DOHH2 (cell line): Measurements from ENCODE around the gene C1orf159.
A peak's percentile ranks its signal among the peaks of the same experiment; 100 is the strongest.

Source experiments
- H3F3A ChIP-seq: fragments of 200-600 bp; sonication (generic), shearing (Covaris generic); 2 replicates; pipeline ENCODE4 v1.6.0; 2016; ENCODE audit warnings: antibody characterized with exemption, mild to moderate bottlenecking; ENCODE audit not compliant: control insufficient read depth, insufficient read depth
- H3K27ac ChIP-seq: fragments of 200-600 bp; sonication (generic); 2 replicates; pipeline ENCODE4 v1.5.1; 2014; ENCODE audit warnings: low read depth, mild to moderate bottlenecking, low read length, moderate library complexity
- H3K27me3 ChIP-seq: fragments of 200-600 bp; sonication (generic); 2 replicates; pipeline ENCODE4 v1.6.1; 2014; ENCODE audit warnings: mild to moderate bottlenecking, low read length, mixed read lengths; ENCODE audit not compliant: control insufficient read depth
- H3K36me3 ChIP-seq: fragments of 200-600 bp; sonication (generic); 2 replicates; pipeline ENCODE4 v1.6.1; 2014; ENCODE audit warnings: mild to moderate bottlenecking, low read length, moderate library complexity, mixed read lengths; ENCODE audit not compliant: control insufficient read depth
- H3K4me1 ChIP-seq: fragments of 200-600 bp; sonication (generic); 2 replicates; pipeline ENCODE4 v1.6.1; 2014; ENCODE audit warnings: mild to moderate bottlenecking, low read length, mixed read lengths; ENCODE audit not compliant: control insufficient read depth
- H3K4me2 ChIP-seq: fragments of 200-600 bp; sonication (generic); 2 replicates; pipeline ENCODE4 v1.6.0; 2014; ENCODE audit warnings: mild to moderate bottlenecking, low read length, moderate library complexity
- H3K4me3 ChIP-seq: fragments of 200-600 bp; sonication (generic); 2 replicates; pipeline ENCODE4 v1.5.1; 2014; ENCODE audit warnings: mild to moderate bottlenecking, low read length, mixed read lengths
- H3K79me2 ChIP-seq: fragments of 200-600 bp; sonication (generic); 2 replicates; pipeline ENCODE4 v1.6.1; 2014; ENCODE audit warnings: mild to moderate bottlenecking, low read length, mixed read lengths; ENCODE audit not compliant: control insufficient read depth
- H3K9me2 ChIP-seq: fragments of 200-600 bp; sonication (generic); replicated peaks from 2 replicates; pipeline ENCODE4 v1.6.1; 2014; ENCODE audit warnings: mild to moderate bottlenecking, low read length, mixed read lengths; ENCODE audit not compliant: control insufficient read depth
- H3K9me3 ChIP-seq: fragments of 200-600 bp; sonication (generic); 2 replicates; pipeline ENCODE4 v1.6.1; 2014; ENCODE audit warnings: antibody characterized with exemption, low read length, mixed read lengths; ENCODE audit not compliant: control insufficient read depth, insufficient read depth
- H4K20me1 ChIP-seq: fragments of 200-600 bp; sonication (generic); 2 replicates; pipeline ENCODE4 v1.6.0; 2014; ENCODE audit warnings: low read depth, mild to moderate bottlenecking, antibody characterized with exemption, low read length, moderate library complexity; ENCODE audit not compliant: control insufficient read depth, insufficient read depth
- EZH2phosphoT487 ChIP-seq: fragments of 200-600 bp; sonication (generic); IDR thresholded peaks from 2 replicates; pipeline ENCODE4 v1.6.1; 2017; ENCODE audit warnings: borderline replicate concordance, mild to moderate bottlenecking, antibody characterized with exemption, low read length, moderate library complexity, mixed read lengths
- TF ChIP-seq, protein P1 (sequence below): fragments of 200-600 bp; sonication (generic); IDR thresholded peaks from one replicate; pipeline ENCODE4 v1.5.1; 2014; ENCODE audit warnings: antibody characterized with exemption, mild to moderate bottlenecking, low read depth, low read length; ENCODE audit not compliant: poor library complexity, severe bottlenecking

Gene C1orf159

DNA sequence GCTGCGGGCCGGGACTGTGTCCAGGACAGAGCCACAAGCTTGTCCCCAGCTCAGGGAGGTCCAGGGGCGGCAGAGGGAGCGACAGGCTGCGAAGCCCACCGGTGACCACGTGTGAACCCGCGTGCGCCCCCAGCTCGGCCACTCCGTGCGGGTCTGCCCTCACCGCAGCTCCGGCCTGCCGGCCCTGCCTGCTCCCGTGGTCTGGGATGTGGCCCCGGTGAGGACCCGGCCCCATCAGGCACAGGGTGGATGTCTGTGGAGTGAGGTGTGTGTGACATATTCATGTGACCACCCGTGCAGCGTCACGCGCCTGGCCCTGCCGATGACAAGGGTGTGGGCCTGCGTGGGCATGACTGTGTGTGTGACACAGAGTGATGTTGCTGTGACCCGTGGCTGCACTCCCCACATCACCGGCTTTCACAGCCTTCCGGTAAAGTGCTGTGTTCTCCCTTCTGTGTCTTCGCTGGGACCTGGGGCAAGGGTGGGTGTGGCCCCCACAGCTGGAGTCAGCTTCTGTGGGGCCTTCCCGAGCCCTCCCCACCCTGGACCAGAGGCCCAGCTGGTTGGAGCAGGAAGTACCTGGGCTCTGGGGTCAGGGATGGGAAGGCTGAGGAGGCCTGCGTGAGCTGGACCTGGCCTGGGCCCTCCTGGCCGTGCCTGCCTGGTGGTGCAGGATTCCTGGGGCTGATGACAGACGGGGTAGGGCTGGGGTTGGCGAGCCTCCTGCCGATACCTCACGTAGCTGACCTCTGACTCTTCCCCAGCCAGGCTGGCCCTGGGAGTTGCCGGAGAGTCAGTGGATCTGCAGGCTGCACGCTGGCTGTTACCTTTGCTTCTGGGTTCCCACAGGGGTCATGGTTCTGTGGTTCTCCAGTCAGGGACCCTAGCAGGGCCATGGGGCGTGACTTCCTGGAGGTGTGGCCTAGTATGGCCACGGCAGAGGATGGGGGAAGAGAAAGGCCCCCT lies 45.9 kb downstream of the C1orf159 start:
- Histone ChIP-seq H3K4me2 (peak overlapping the region; percentile 84), H3K79me2 (no peaks in the 10 kb centered on the region), H3K27ac (no peak overlapping the region), H4K20me1 (peaks cover 3% of the 10 kb centered on the region; the same call in 1 of the 2 replicates), H3K9me3 (no peaks in the 10 kb centered on the region), H3K27me3 (peaks cover 14% of the 10 kb centered on the region), H3K9me2 (no peaks in the 10 kb centered on the region), H3F3A (no peaks in the 10 kb centered on the region), H3K4me3 (peak overlapping the region; percentile 90), H3K36me3 (no peaks in the 10 kb centered on the region), H3K4me1 (peaks cover 30% of the 10 kb centered on the region)
- TF ChIP-seq EZH2phosphoT487, result no peak
- TF ChIP-seq, protein P1, sequence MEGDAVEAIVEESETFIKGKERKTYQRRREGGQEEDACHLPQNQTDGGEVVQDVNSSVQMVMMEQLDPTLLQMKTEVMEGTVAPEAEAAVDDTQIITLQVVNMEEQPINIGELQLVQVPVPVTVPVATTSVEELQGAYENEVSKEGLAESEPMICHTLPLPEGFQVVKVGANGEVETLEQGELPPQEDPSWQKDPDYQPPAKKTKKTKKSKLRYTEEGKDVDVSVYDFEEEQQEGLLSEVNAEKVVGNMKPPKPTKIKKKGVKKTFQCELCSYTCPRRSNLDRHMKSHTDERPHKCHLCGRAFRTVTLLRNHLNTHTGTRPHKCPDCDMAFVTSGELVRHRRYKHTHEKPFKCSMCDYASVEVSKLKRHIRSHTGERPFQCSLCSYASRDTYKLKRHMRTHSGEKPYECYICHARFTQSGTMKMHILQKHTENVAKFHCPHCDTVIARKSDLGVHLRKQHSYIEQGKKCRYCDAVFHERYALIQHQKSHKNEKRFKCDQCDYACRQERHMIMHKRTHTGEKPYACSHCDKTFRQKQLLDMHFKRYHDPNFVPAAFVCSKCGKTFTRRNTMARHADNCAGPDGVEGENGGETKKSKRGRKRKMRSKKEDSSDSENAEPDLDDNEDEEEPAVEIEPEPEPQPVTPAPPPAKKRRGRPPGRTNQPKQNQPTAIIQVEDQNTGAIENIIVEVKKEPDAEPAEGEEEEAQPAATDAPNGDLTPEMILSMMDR, result no peak

DNA sequence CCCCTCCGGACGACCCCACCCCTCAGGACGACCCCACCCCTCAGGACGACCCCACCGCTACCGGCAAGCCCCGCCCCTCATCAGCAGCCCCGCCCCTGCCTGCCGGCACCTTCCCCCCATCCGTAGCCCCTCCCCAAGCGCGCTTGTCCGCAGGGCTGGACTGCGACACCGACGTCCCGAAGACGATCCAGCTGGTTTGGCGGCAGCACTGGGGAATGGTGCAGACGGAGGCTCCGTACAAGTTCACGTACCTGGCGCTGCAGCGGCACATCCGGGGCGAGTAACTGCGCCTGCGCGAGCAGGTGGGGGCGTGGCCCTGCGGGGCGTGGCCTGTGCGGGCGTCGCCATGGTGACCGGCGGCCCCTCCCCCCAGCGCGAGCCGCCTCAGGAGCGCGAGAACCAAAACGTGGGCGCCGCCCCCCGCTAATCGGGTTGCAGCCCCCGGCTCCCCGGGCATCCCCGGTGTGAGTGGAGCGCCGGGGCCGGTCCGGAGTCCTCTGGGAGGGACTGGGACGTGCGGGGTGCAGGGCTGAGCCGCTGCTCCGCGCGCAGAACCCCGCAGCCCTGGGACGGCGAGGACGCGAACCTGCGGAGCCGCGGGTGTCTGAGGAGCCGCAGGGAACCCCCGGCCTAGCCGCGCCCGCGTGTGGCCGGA lies 46.7 kb downstream of the C1orf159 start:
- Histone ChIP-seq H3K4me2 (peak overlapping the region; percentile 84), H4K20me1 (peaks cover 3% of the 10 kb centered on the region; the same call in 1 of the 2 replicates), H3K4me3 (peak overlapping the region; percentile 90), H3K9me2 (no peaks in the 10 kb centered on the region), H3K79me2 (no peaks in the 10 kb centered on the region), H3K27me3 (peaks cover 17% of the 10 kb centered on the region), H3K9me3 (no peaks in the 10 kb centered on the region), H3K36me3 (no peaks in the 10 kb centered on the region), H3K27ac (no peak overlapping the region), H3K4me1 (peaks cover 33% of the 10 kb centered on the region), H3F3A (no peaks in the 10 kb centered on the region)
- TF ChIP-seq EZH2phosphoT487, result no peak
- TF ChIP-seq, protein P1, result no peak

DNA sequence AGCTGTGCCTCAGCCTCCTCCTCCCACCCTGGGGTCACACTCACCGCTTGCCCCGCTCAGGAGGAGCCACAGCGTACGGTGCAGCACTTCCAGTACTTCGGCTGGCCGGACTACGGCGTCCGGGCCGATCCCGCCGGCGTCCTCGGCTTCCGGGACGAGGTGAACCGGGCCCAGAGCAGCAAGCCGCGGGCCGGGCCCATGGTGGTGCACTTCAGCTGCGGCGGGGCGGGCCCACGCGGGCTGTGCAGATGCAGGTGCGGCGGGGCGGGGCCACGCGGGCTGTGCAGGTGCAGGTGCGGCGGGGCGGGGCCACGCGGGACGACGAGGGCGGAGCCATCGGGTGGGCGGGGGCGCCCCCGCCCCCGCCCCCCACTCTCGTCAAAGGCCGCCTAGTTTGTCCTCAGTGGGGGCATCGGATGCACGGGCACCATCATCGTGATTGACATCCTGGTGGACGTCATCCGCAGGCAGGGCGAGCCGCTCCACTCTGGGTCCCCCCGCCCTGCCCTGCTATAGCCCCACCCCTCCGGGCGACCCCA lies 47.3 kb downstream of the C1orf159 start:
- peaks cover 3% of the 10 kb centered on the region; the same call in 1 of the 2 replicates for H4K20me1 ChIP-seq
- no peaks in the 10 kb centered on the region for H3K36me3 ChIP-seq
- peak overlapping the region; percentile 84 for H3K4me2 ChIP-seq
- TF ChIP-seq, protein P1, result no peak
- no peak for TF ChIP-seq EZH2phosphoT487
- peaks cover 39% of the 10 kb centered on the region for H3K4me1 ChIP-seq
- no peak overlapping the region for H3K27ac ChIP-seq
- peak overlapping the region; percentile 90 for H3K4me3 ChIP-seq
- no peaks in the 10 kb centered on the region for H3F3A ChIP-seq
- no peaks in the 10 kb centered on the region for H3K79me2 ChIP-seq
- H3K27me3 ChIP-seq, result peaks cover 20% of the 10 kb centered on the region
- H3K9me3 ChIP-seq, result no peaks in the 10 kb centered on the region
- no peaks in the 10 kb centered on the region for H3K9me2 ChIP-seq
